Ishikawa (cell line): ENCODE measurements around the gene HSPA14.
A peak's percentile ranks its signal among the peaks of the same experiment; 100 is the strongest.

Experiments
- CEBPB ChIP-seq: IDR thresholded peaks from 2 replicates; pipeline ENCODE4 v1.6.1; 2012
- CREB1 ChIP-seq: IDR thresholded peaks from 2 replicates; pipeline ENCODE4 v1.6.1; 2012; ENCODE audit warnings: low read depth
- EGR1 ChIP-seq: IDR thresholded peaks from 2 replicates; pipeline ENCODE4 v1.6.1; 2012
- EP300 ChIP-seq: IDR thresholded peaks from 2 replicates; pipeline ENCODE4 v1.6.1; 2012; ENCODE audit warnings: borderline replicate concordance
- FOXM1 ChIP-seq: IDR thresholded peaks from 2 replicates; pipeline ENCODE4 v1.6.1; 2012; ENCODE audit warnings: low read depth, borderline replicate concordance
- MAX ChIP-seq: IDR thresholded peaks from 2 replicates; pipeline ENCODE4 v1.6.1; 2012
- NFIC ChIP-seq: IDR thresholded peaks from 2 replicates; pipeline ENCODE4 v1.6.1; 2012
- RAD21 ChIP-seq: IDR thresholded peaks from 2 replicates; pipeline ENCODE4 v1.6.1; 2012; ENCODE audit warnings: low read depth
- REST ChIP-seq: IDR thresholded peaks from 2 replicates; pipeline ENCODE4 v1.6.1; 2012; ENCODE audit warnings: low read depth, mild to moderate bottlenecking
- TAF1 ChIP-seq: IDR thresholded peaks from 2 replicates; pipeline ENCODE4 v1.6.1; 2012; ENCODE audit warnings: low read depth, mild to moderate bottlenecking
- TCF12 ChIP-seq: IDR thresholded peaks from 2 replicates; pipeline ENCODE4 v1.6.1; 2012; ENCODE audit warnings: low read depth
- TEAD4 ChIP-seq: IDR thresholded peaks from 2 replicates; pipeline ENCODE4 v1.6.1; 2012
- USF1 ChIP-seq: IDR thresholded peaks from 2 replicates; pipeline ENCODE4 v1.6.1; 2012
- YY1 ChIP-seq: IDR thresholded peaks from 2 replicates; pipeline ENCODE4 v1.6.1; 2012; ENCODE audit warnings: low read depth
- ZBTB7A ChIP-seq: IDR thresholded peaks from 2 replicates; pipeline ENCODE4 v1.6.1; 2012; ENCODE audit warnings: low read depth

The HSPA14 gene

GRCh38 chr10:14836208-14836607, 1.9 kb upstream of the HSPA14 start:
- TF ChIP-seq EP300: no peak
- TF ChIP-seq ZBTB7A: no peak
- no peak for TF ChIP-seq YY1
- TF ChIP-seq TEAD4: no peak
- TF ChIP-seq TAF1: no peak
- TF ChIP-seq MAX: no peak
- no peak for TF ChIP-seq REST
- no peak for TF ChIP-seq CREB1
- TF ChIP-seq TCF12: no peak
- no peak for TF ChIP-seq EGR1
- TF ChIP-seq RAD21: no peak

GRCh38 chr10:14837003-14837756, 926 bp upstream of the HSPA14 start:
- no peak for TF ChIP-seq REST
- no peak for TF ChIP-seq RAD21
- TF ChIP-seq NFIC: no peak

- no peak for TF ChIP-seq CEBPB
- TF ChIP-seq TAF1: peak; percentile 28; the same call in 1 of the 2 replicates
- no peak for TF ChIP-seq NFIC
- TF ChIP-seq USF1: no peak
- no peak for TF ChIP-seq ZBTB7A
- 0 out of 2 replicates have a peak, but pooled peaks have one; percentile 10 for TF ChIP-seq TCF12
These were observed 637 bp downstream of the HSPA14 start for GRCh38 chr10:14838582-14839304.

GRCh38 chr10:14839305-14839695, 1.2 kb downstream of the HSPA14 start:
- TF ChIP-seq USF1 (peak; percentile 54), NFIC (no peak)

GRCh38 chr10:14840178-14840577, 2.1 kb downstream of the HSPA14 start:
- TF ChIP-seq REST: no peak
- no peak for TF ChIP-seq TCF12
- TF ChIP-seq CEBPB: no peak
- TF ChIP-seq EP300: no peak
- no peak for TF ChIP-seq NFIC
- TF ChIP-seq RAD21: no peak
- TF ChIP-seq TEAD4: no peak
- TF ChIP-seq TAF1: no peak
- TF ChIP-seq USF1: no peak
- no peak for TF ChIP-seq EGR1
- no peak for TF ChIP-seq ZBTB7A
- TF ChIP-seq CREB1: no peak
- no peak for TF ChIP-seq MAX
- no peak for TF ChIP-seq YY1
- no peak for TF ChIP-seq FOXM1
